ENCODE measurements around the gene CALY. TPM values are rescaled to one million over a fixed set of nuclear protein-coding genes. Genes with fewer than 3 reads are reported as not detected.
"Not testable (repeated sequence)": the region's sequence is repeated elsewhere in the genome, so short reads cannot be mapped to it uniquely, and the experiment has no call there.

The CALY gene
- total RNA-seq, 1 experiment from 2014 or later: not detected

DNA sequence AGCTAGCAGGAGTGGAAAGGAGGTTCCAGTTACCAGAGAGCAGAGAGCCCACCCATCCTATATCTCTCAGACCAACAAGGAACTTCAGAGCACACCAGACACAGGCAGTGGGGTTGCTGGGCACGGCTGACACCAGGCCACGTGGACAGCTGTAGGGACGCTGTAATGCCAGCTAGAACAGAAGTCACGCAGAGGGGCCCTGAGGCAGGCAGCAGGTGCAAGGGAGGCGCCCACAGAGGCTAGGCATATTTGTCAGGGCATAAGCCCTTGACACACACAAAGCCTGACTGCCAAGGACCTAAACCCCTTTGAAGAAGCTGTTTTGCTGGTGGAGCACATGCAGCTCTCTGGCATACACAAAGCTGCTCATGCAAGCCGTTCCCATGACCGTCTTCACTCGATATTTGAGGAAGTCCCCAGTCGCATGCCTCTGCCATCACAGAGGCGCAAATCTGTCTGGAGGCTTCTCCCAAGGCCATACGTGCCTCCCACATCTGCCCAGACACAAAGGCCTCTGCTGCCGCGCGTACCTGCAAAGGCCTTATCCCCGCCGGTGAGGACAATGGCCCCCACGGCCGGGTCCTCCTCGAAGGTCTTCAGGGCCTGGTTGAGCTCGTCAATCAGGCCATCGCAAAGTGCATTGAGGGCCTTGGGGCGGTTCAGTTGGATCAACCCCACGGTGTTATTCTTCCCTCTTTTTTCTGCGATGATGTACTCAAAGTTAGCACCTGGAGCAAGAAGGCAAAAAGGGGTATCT is 33.5 kb upstream of the CALY start:
- TF ChIP-seq, protein P1, sequence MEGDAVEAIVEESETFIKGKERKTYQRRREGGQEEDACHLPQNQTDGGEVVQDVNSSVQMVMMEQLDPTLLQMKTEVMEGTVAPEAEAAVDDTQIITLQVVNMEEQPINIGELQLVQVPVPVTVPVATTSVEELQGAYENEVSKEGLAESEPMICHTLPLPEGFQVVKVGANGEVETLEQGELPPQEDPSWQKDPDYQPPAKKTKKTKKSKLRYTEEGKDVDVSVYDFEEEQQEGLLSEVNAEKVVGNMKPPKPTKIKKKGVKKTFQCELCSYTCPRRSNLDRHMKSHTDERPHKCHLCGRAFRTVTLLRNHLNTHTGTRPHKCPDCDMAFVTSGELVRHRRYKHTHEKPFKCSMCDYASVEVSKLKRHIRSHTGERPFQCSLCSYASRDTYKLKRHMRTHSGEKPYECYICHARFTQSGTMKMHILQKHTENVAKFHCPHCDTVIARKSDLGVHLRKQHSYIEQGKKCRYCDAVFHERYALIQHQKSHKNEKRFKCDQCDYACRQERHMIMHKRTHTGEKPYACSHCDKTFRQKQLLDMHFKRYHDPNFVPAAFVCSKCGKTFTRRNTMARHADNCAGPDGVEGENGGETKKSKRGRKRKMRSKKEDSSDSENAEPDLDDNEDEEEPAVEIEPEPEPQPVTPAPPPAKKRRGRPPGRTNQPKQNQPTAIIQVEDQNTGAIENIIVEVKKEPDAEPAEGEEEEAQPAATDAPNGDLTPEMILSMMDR (conservative IDR thresholded peaks at IDR 0.05; ENCODE audit: low read depth, low read length): no peak
- ATAC-seq: no peak
- Histone ChIP-seq H3K4me2 (ENCODE audit: low read length) (no peak overlapping the region), H3K79me2 (ENCODE audit: low read length) (peaks cover 8% of the 10 kb centered on the region; the same call in 1 of the 2 replicates), H3F3A (ENCODE audit: low read length, unreplicated experiment) (no peaks in the 10 kb centered on the region), H3K27me3 (ENCODE audit: low read length) (no peaks in the 10 kb centered on the region), H3K27ac (ENCODE audit: low read length) (no peak overlapping the region), H4K20me1 (ENCODE audit: low read length) (no peaks in the 10 kb centered on the region), H3K4me3 (ENCODE audit: low read length) (no peak overlapping the region), H2AFZ (ENCODE audit: low read length) (no peak overlapping the region), H3K9ac (ENCODE audit: low read length) (no peak overlapping the region), H3K4me1 (ENCODE audit: insufficient read depth, low read length) (peaks cover 3% of the 10 kb centered on the region; the same call in 1 of the 2 replicates), H3K36me3 (ENCODE audit: low read depth, low read length) (peaks cover 14% of the 10 kb centered on the region; the same call in 1 of the 2 replicates), H3K9me2 (replicated peaks; ENCODE audit: low read length) (no peaks in the 10 kb centered on the region), H3K9me3 (ENCODE audit: low read length) (no peaks in the 10 kb centered on the region)
- DNase-seq: no peak
- ChIA-PET POLR2A (ENCODE audit: unreplicated experiment) (no interaction called here), CTCF (no interaction called here)
- intact Hi-C loops (cut with micrococcal nuclease): no loop called here
- BruUV-seq (replicated peaks): TSS peak; percentile 16

DNA sequence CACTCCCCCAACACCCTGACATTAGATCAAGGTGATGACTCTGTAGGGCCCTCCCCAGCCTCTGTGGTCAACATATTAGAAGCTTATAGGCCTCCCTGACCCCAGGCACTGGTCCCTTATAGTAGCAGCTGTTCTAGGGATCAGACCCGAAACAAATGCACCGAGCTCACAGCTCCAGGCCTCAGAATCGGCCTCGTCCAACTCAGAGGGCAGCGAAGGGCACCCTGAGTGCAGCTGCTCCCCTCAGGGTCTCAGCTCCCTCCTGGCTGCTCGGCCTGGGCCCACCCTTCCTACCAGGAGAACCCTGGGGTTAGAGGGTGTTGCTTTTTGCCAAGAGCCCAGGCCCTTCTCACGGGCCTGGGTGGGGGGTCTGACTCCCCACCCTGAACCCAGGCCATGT is 31.5 kb upstream of the CALY start:
- peaks cover 8% of the 10 kb centered on the region; the same call in 1 of the 2 replicates for H3K79me2 ChIP-seq (ENCODE audit: low read length)
- no peaks in the 10 kb centered on the region for H3K4me1 ChIP-seq (ENCODE audit: insufficient read depth, low read length)
- H3K36me3 ChIP-seq (ENCODE audit: low read depth, low read length): peaks cover 19% of the 10 kb centered on the region; the same call in 1 of the 2 replicates
- no peak overlapping the region for H3K27ac ChIP-seq (ENCODE audit: low read length)
- ChIA-PET POLR2A (ENCODE audit: unreplicated experiment) (no interaction called here), CTCF (no interaction called here)
- no peak overlapping the region for H3K4me2 ChIP-seq (ENCODE audit: low read length)
- ATAC-seq: no peak
- no peaks in the 10 kb centered on the region for H4K20me1 ChIP-seq (ENCODE audit: low read length)
- H3K4me3 ChIP-seq (ENCODE audit: low read length): no peak overlapping the region
- no peaks in the 10 kb centered on the region for H3F3A ChIP-seq (ENCODE audit: low read length, unreplicated experiment)
- intact Hi-C loops (cut with micrococcal nuclease): no loop called here
- TF ChIP-seq EZH2phosphoT487 (IDR thresholded peaks at IDR 0.05; ENCODE audit: borderline replicate concordance, low read length) (no peak), EZH2 (IDR thresholded peaks at IDR 0.05; ENCODE audit: low read length, unreplicated experiment) (no peak)
- TF ChIP-seq, protein P1 (conservative IDR thresholded peaks at IDR 0.05; ENCODE audit: low read depth, low read length): no peak
- DNase-seq: no peak
- H3K27me3 ChIP-seq (ENCODE audit: low read length): no peaks in the 10 kb centered on the region
- H3K9me2 ChIP-seq (replicated peaks; ENCODE audit: low read length): no peaks in the 10 kb centered on the region
- BruUV-seq (replicated peaks): no TSS peak
- no peak overlapping the region for H2AFZ ChIP-seq (ENCODE audit: low read length)
- H3K9me3 ChIP-seq (ENCODE audit: low read length): no peaks in the 10 kb centered on the region
- no peak overlapping the region for H3K9ac ChIP-seq (ENCODE audit: low read length)

DNA sequence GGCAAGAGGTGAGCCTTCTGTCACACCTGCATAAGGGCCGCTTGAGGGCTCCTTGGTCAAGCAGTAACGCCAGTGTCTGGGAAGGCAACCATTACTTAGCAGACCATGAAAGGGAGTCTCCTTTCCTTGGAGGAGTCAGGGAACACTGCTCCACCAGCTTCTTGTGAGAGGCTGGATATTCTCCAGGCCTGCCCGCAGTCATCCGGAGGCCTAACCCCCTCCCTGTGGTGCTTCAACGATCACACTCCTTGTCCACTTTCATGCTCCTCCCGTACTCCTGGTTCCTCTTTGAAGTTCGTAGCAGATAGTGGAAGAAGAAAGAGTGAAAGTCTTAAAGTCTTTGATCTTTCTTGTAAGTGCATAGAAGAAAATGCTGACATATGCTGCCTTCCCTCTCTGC is 30.8 kb upstream of the CALY start:
- peaks cover 19% of the 10 kb centered on the region; the same call in 1 of the 2 replicates for H3K36me3 ChIP-seq (ENCODE audit: low read depth, low read length)
- intact Hi-C loops (cut with micrococcal nuclease); H3K4me2 ChIP-seq (ENCODE audit: low read length); POLR2A ChIA-PET (ENCODE audit: unreplicated experiment); H3K9ac ChIP-seq (ENCODE audit: low read length); DNase-seq; H3K9me3 ChIP-seq (ENCODE audit: low read length); H3K27ac ChIP-seq (ENCODE audit: low read length); CTCF ChIA-PET; H3F3A ChIP-seq (ENCODE audit: low read length, unreplicated experiment); H3K27me3 ChIP-seq (ENCODE audit: low read length); H3K9me2 ChIP-seq (replicated peaks; ENCODE audit: low read length); H4K20me1 ChIP-seq (ENCODE audit: low read length); ATAC-seq; H3K4me1 ChIP-seq (ENCODE audit: insufficient read depth, low read length); H3K4me3 ChIP-seq (ENCODE audit: low read length); BruUV-seq (replicated peaks); H3K79me2 ChIP-seq (ENCODE audit: low read length); H2AFZ ChIP-seq (ENCODE audit: low read length): not testable (repeated sequence)

Measured in PC-3 (cell line).